Body of pancreas (tissue), 4 donors: ENCODE measurements around the gene YAE1.

Experiments
- POLR2A ChIP-seq, 3 donors: fragments of 450-650 bp; IDR thresholded peaks; one replicate each; pipeline ENCODE4 v1.6.1; 2016; ENCODE audit warnings: antibody characterized with exemption in 3 of 3, mild to moderate bottlenecking in 2 of 3
- TF ChIP-seq, protein P1 (sequence below), 7 experiments: fragments of 450-650 bp in 4 of 7; fragments of 200-600 bp in 3 of 7; sonication (generic) in 3 of 7; IDR thresholded peaks; one replicate each; pipeline ENCODE4 v1.5.1; 2016 to 2019; ENCODE audit warnings: antibody characterized with exemption in 7 of 7

DNA sequence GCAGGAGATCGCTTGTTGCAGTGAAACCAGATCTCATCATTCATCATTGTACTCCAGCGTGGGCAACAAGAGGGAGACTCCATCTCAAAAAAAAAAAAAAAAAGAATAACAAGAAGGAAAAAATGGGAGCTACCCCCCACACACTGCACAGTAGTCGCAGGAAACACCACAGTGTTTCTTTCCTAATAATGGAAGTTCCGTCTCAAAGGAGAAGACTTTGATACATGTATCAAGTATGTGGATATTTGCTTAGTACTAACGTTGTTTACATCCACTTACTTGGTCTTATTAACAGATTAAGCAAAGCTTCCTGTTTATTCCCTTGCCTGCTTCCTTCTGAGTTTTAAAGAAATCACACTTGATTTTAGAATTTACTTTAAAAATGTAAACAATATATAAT is 22.2 kb downstream of the YAE1 start:
- TF ChIP-seq, protein P1, sequence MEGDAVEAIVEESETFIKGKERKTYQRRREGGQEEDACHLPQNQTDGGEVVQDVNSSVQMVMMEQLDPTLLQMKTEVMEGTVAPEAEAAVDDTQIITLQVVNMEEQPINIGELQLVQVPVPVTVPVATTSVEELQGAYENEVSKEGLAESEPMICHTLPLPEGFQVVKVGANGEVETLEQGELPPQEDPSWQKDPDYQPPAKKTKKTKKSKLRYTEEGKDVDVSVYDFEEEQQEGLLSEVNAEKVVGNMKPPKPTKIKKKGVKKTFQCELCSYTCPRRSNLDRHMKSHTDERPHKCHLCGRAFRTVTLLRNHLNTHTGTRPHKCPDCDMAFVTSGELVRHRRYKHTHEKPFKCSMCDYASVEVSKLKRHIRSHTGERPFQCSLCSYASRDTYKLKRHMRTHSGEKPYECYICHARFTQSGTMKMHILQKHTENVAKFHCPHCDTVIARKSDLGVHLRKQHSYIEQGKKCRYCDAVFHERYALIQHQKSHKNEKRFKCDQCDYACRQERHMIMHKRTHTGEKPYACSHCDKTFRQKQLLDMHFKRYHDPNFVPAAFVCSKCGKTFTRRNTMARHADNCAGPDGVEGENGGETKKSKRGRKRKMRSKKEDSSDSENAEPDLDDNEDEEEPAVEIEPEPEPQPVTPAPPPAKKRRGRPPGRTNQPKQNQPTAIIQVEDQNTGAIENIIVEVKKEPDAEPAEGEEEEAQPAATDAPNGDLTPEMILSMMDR (IDR thresholded peaks at IDR 0.05), result no peak
- no peak for TF ChIP-seq POLR2A (IDR thresholded peaks at IDR 0.05)
